ENCODE results near the gene CELSR1.

DNA sequence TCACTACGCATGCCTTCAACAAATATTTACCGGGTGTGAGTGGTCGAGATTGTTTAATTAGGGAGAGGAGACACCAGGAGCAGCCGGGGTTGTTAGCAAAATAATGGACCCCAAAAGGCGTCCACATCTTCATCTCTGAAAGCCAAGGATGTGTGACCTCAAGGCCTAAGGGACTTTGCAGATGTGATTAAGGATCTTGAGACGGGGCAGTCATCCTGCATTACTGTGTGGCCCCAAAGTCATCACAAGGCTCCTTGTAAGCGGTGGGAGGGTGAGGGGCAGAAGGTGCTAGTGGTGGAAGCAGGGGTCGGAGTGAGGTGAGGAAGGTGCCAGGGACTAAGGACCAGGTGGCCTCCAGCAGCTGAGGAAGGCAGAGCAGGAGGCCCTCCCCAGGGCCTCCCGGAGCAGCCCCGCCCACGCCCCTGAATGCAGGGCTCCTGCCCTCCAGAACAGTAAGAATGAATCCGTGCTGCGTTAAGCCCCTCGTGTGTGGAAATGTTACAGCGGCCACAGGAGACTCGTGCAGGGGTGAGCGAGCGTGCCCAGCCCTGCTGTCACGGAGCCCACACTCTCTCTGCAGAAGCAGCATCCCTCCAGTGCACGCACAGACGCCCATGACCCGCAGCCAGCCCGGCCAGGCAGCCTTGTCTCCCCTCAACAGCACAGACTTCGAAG, 83.5 kb downstream of the CELSR1 start:
- TF ChIP-seq, protein P1, sequence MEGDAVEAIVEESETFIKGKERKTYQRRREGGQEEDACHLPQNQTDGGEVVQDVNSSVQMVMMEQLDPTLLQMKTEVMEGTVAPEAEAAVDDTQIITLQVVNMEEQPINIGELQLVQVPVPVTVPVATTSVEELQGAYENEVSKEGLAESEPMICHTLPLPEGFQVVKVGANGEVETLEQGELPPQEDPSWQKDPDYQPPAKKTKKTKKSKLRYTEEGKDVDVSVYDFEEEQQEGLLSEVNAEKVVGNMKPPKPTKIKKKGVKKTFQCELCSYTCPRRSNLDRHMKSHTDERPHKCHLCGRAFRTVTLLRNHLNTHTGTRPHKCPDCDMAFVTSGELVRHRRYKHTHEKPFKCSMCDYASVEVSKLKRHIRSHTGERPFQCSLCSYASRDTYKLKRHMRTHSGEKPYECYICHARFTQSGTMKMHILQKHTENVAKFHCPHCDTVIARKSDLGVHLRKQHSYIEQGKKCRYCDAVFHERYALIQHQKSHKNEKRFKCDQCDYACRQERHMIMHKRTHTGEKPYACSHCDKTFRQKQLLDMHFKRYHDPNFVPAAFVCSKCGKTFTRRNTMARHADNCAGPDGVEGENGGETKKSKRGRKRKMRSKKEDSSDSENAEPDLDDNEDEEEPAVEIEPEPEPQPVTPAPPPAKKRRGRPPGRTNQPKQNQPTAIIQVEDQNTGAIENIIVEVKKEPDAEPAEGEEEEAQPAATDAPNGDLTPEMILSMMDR (IDR thresholded peaks at IDR 0.05) = no peak
- no peak for TF ChIP-seq POLR2A (IDR thresholded peaks at IDR 0.05)

Measured in ovary (tissue), 3 donors.